K562 treated with DMSO at 1 percent for 48 hours (cell line): ENCODE data around the gene NEDD4. TPM values are rescaled to one million over a fixed set of nuclear protein-coding genes. Genes with fewer than 3 reads are reported as not detected.

Experiments
- total RNA-seq: library from RNA; unstranded; fragments of 300-600 nt; gene quantifications from 2 replicates; pipeline ENCODE4 v1.2.3, GENCODE V29; 2022; ENCODE audit warnings: low replicate concordance; ENCODE audit errors: extremely low read depth

NEDD4 gene
- not detected in 2 replicates for total RNA-seq

GRCh38 chr15:55993111-55993803, at the start of gene NEDD4:
NEDD4 (minus strand) TSS chr15:55993612; CDS start chr15:55993555, 57 bp downstream.

